ENCODE results near the gene AP2B1.
"Not testable (repeated sequence)": the region's sequence is repeated elsewhere in the genome, so short reads cannot be mapped to it uniquely, and the experiment has no call there.

GRCh38 chr17:35610746-35611145 is 23.6 kb downstream of the AP2B1 start:
- TF ChIP-seq CTCF, POLR2A (IDR thresholded peaks at IDR 0.05): not testable (repeated sequence)

Measured in transverse colon (tissue), 3 donors.